Stimulated activated CD8-positive, alpha-beta memory T cell treated with anti-CD3 and anti-CD28 coated beads, Interleukin-7, amount 100 ng/mL, for 4 hours (primary cell): ENCODE results near the gene ATP4A.
"Not testable (repeated sequence)": the region's sequence is repeated elsewhere in the genome, so short reads cannot be mapped to it uniquely, and the experiment has no call there.

ENCODE experiments used
- DNase-seq, 2 donors: peaks; one replicate each; pipeline ENCODE4 v3.0.0-alpha.2; 2020; ENCODE audit warnings: low read depth in 2 of 2

Gene ATP4A

GRCh38 chr19:35563207-35563829 lies at the start of gene ATP4A:
TSS of gene ATP4A (minus strand) at chr19:35563658. CDS start at chr19:35563629, 29 bp downstream.
- no peak for DNase-seq

DNA sequence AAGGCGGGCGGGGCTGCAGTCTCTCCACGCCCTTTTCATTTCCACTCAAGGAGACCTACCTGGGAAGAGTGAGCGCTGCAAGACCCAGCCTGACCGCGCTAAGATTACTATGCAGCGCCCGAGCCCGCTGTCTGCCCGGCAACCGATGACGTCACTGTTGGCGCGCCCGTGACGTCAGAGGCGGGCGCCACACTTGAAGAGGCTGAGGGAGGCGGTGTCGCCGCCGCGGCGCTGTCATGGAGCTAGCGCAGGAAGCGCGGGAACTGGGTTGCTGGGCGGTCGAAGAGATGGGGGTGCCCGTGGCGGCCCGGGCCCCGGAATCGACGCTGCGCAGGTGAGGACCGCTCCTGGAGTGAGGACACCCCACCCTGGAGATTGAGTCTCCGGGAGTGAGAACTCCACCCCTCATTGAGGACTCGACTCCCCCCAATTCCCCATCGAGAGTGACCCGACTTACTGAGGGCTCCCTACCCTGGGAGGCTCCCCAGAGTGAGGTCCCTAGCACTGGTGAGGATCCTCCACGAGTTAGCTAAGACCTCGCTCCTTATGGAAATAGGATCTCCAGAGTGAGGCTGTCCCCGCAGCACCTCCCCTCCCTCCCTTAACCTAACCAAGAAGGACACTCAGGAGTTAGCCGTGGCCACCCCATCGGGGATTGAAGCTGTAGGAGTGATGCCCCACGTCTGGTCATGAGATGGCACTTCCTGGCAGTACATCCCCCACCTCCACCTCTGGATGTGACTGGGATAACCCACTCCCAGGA lies 49.3 kb upstream of the ATP4A start, which contains the start of gene HAUS5:
HAUS5 (plus strand) TSS at position 177 of the 763 bp plus-strand sequence; CDS start at position 237, 60 bp downstream.
- DNase-seq: peak; percentile 86 to 88

DNA sequence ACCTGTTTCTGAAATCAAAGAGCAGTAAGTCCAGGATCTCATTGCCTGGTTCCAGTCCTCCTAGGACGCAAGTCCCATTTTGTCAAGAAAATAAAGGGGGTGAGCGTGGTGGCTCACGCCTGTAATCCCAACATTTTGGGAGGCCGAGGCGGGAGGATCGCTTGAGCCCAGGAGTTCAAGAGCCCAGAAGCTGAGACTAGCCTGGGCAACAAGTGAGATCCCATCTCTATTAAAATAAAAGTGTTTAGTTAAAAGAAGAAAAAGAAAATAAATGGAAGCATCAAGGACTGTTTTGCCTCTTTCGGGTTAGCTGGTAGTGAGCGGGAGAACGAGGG lies 48.7 kb upstream of the ATP4A start:
- no peak for DNase-seq

GRCh38 chr19:35609851-35610353 lies 46.4 kb upstream of the ATP4A start:
- no peak for DNase-seq

DNA sequence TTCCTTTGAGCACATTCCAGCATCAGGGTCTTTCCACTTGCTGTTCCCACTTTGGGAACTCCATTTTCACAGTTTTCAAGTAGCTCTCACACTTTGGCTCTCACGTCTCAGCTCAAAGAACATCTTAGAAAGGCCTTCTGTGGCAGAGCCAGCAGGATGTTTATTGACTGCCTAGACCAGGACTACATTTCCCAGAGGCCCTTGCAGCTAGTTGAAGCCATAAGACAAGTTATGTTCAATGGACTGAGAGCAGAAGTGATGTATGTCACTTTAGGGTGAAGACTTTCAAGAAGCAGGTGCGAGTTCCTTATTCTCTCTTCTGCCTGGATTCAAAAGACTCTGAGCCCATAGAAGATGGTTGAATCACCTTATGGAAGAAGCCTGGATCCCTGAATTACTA lies 44.8 kb upstream of the ATP4A start:
- DNase-seq: no peak

GRCh38 chr19:35607661-35608060 lies 44.2 kb upstream of the ATP4A start:
- DNase-seq: no peak

- not testable (repeated sequence) for DNase-seq
Measured at GRCh38 chr19:35607170-35607569, 43.7 kb upstream of the ATP4A start.

DNA sequence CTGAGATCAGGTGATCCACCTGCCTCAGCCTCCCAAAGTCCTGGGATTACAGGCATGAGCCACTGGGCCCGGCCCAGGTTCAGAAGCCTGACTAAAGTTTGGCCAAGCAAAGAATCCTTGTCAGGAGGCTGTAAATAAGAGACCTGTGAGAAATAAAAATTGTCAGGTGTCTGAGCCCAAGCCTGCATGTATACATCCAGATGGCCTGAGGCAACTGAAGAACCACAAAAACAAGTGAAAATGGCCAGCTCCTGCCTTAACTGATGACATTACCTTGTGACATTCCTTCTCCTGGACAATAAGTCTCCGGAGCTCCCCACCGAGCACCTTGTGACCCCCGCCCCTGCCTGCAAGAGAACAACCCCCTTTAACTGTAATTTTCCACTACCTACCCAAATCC lies 41.0 kb upstream of the ATP4A start:
- DNase-seq: not testable (repeated sequence)

DNA sequence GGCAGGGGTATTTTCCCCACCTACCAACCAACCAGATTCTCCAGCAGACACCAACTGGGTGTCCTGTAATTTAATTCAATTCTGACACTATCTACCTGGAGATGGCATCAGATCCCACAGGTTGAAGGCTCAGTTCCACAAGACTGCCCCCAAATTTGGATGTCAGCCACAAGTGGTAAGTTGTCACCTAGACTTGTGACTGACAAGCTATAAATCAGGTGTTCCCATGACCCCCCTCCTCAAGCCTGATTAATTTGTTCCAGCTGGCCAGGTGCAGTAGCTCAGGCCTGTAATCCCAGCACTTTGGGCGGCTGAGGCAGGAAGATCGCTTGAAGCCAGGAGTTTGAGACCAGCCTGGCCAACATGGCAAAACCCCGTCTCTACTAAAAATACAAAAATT lies 38.5 kb upstream of the ATP4A start:
- DNase-seq: no peak

GRCh38 chr19:35596366-35596999 lies 33.0 kb upstream of the ATP4A start:
- DNase-seq: no peak

GRCh38 chr19:35595928-35596327 lies 32.5 kb upstream of the ATP4A start:
- DNase-seq: no peak

DNA sequence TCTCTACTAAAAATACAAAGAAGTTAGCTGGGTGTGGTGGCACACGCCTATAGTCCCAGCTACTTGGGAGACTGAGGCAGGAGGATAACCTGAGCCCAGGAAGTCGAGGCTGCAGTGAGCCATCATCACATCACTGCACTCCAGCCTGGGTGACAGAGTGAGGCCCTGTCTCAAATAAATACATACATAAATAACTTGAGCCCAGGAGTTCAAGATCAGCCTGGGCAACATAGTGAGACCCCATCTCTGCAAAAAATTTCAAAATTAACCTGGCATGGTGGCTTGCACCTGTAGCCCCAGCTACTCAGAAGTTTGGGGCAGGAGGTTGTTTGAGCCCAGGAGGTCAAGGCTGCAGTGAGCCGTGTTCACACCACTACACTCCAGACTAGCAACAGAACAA lies 31.6 kb upstream of the ATP4A start:
- DNase-seq: not testable (repeated sequence)

GRCh38 chr19:35592226-35592625 lies 28.8 kb upstream of the ATP4A start:
- DNase-seq: no peak

DNA sequence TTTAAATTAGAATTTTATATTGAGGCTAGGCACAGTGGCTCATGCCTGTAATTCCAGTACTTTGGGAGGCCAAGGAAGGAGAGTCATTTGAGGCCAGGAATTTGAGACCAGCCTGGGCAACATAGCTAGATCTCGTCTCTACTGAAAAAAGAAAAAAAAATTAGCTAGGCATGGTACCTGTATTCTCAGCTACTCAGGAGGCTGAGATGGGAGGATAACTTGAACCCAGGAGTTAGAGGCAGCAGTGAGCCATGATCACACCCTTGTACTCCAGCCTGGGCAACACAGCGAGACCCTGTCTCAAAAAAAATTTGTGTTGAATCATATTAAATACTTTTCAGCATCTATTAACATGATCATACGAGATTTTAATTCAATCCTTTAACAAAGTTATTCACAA lies 27.4 kb upstream of the ATP4A start:
- DNase-seq: no peak

- DNase-seq: no peak
Measured at GRCh38 chr19:35587321-35587720, 23.9 kb upstream of the ATP4A start.

DNA sequence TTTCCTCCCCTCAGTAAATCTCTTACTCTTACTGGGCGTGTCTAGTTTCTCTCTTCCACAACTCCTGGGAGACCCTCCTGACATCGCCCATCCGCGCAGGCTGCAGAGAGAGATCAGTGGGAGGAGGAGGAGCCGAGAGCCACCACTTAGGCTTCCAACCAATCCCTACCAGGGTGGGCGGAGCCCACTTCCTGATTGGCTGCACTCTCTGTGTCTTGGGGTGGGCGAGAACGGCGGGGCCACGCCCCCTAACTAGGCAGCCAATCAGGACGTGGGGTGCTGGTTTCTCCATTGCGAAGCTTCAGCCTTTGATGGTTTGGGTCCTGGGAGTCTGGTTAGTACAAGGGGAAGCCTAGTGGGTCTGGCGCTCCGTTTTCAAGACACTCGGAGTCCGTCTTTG lies 22.4 kb upstream of the ATP4A start, which contains the start of gene PMIS2:
PMIS2 (plus strand) TSS at position 326 of the 400 bp plus-strand sequence. CDS start 87 bp downstream, outside the sequence.
- DNase-seq: no peak

DNA sequence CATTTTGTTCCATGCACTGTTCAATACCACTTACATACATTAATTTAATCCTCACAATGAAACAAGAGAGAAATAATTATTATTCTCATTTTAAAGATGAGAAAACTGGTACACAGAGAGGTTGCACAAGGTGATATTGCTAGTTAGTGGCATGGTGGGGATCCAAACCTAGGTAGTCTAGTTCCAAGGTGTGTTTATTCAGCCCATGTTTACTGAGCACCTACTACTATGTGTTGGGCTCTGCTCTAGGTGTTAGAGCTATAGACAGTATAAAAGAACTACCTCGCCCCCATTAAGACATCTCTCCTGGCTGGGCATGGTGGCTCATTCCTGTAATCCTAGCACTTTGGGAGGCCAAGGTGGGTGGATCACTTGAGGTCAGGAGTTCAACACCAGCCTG lies 19.3 kb upstream of the ATP4A start:
- DNase-seq: no peak

DNA sequence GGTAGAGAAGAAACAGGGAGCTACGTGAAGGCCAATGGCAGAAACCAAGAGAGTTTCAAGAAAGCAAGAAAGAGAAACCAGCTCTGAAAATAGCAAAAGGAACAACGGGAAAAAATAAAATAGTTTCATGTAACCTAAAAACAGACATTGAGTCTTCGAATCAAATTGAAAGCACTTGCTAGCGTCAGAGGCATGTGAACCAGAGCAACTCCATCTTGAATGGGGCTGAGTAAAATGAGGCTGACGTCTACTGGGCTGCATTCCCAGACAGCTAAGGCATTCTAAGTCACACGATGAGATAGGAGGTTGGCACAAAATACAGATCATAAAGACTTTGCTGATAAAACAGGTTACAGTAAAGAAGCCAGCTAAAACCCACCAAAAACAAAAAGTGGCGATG lies 15.2 kb upstream of the ATP4A start:
- no peak for DNase-seq

- DNase-seq: no peak
Measured at GRCh38 chr19:35577918-35578317, 14.5 kb upstream of the ATP4A start.

GRCh38 chr19:35571406-35571965 lies 8.0 kb upstream of the ATP4A start:
- DNase-seq: no peak

DNA sequence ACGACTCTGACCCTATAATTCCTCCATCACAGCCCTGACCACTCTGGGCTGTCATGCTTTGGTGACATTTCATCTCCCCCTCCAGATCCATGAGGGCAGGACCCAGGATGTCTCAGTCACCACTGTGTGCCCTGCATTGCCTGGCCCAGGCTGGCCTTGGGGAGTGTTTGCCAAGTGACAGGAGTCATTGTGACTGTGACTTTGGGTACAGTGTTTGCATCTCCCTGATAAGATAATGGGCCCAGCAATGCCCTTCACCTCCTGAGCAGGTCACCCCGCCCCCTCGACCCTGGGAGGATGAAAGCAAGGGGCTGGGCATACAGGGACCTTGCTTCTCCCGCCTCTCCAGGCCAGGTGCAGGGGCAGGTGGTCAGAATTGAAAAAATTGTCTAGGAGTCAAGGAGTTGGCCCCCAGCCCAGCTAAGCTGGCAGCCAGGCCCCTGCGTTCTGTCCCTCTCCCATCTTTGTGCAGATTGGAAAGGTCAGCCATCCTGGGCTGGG lies 5.9 kb upstream of the ATP4A start:
- no peak for DNase-seq

- no peak for DNase-seq
Measured at GRCh38 chr19:35566738-35567137, 3.3 kb upstream of the ATP4A start.
